Suprapubic skin (tissue), 3 donors: Measurements from ENCODE around the gene PRELID1.

Experiments
- CTCF ChIP-seq, 2 donors: fragments of 200-600 bp in 1 of 2; fragments of 450-650 bp in 1 of 2; sonication (generic) in 1 of 2; IDR thresholded peaks; one replicate each; pipeline ENCODE4 v1.5.1; 2016 to 2019; ENCODE audit warnings: antibody characterized with exemption in 2 of 2, mild to moderate bottlenecking in 1 of 2, moderate library complexity in 1 of 2
- EP300 ChIP-seq: sonication (generic); formaldehyde crosslinking; IDR thresholded peaks from one replicate; pipeline ENCODE4 v1.6.1; 2017; ENCODE audit warnings: antibody characterized with exemption
- POLR2A ChIP-seq, 2 donors: fragments of 450-650 bp; IDR thresholded peaks; one replicate each; pipeline ENCODE4 v1.6.1; 2017; ENCODE audit warnings: antibody characterized with exemption in 2 of 2, mild to moderate bottlenecking in 2 of 2, moderate library complexity in 2 of 2

- no peak for TF ChIP-seq CTCF (IDR thresholded peaks at IDR 0.05)
- TF ChIP-seq EP300: no peak
- no peak for TF ChIP-seq POLR2A (IDR thresholded peaks at IDR 0.05)
Measured at GRCh38 chr5:177297922-177298321, 5.7 kb upstream of the PRELID1 start.
